Bronchial smooth muscle cell (primary cell): ENCODE data around the gene DNAJB9. TPM values are rescaled to one million over a fixed set of nuclear protein-coding genes. Genes with fewer than 3 reads are reported as not detected.

Source experiments
- total RNA-seq: library from RNA; depleted of rRNA; stranded (reverse); fragments of >200 nt; gene quantifications from 2 replicates; pipeline ENCODE4 v1.2.1, GENCODE V29; 2014

The DNAJB9 gene
- total RNA-seq, result 28.4 and 49.2 TPM in 2 replicates

DNA sequence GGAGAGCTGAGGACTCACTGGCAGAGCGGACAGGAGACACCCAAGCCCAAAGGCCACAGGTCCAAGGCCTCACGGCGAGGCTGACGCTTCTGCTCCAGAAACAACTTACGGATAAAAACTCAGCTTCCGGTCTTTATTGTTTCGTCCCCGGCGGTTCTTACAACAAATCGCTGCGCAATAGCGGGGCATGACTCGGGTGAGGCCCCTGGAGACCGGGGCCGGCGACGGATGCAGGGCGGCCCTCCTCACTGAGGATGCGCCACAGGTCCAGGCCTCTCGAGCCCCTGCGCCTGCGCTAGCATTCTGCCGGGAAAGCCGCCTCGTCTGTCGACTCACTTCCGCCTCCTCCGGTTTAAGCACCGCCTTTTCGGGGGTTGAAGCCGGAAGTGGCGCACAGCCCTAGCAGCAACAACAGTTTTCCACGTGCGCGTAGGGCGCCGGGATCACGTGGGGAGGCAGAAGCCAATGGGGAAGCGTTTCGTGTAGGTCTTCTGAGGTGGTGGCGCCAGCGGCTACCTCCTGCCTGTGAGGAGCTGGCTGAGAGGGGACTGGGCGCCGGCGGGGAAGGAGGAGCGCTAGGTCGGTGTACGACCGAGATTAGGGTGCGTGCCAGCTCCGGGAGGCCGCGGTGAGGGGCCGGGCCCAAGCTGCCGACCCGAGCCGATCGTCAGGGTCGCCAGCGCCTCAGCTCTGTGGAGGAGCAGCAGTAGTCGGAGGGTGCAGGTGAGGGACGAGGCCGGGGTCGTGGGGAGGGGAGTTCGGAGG is at the start of gene DNAJB9, which contains the start of gene THAP5:
DNAJB9 (plus strand) TSS at position 494 of the 765 bp plus-strand sequence. CDS start 1,853 bp downstream, outside the sequence.
THAP5 (minus strand) TSS at position 326 of the 765 bp plus-strand sequence; CDS start at position 189, 137 bp downstream.

DNA sequence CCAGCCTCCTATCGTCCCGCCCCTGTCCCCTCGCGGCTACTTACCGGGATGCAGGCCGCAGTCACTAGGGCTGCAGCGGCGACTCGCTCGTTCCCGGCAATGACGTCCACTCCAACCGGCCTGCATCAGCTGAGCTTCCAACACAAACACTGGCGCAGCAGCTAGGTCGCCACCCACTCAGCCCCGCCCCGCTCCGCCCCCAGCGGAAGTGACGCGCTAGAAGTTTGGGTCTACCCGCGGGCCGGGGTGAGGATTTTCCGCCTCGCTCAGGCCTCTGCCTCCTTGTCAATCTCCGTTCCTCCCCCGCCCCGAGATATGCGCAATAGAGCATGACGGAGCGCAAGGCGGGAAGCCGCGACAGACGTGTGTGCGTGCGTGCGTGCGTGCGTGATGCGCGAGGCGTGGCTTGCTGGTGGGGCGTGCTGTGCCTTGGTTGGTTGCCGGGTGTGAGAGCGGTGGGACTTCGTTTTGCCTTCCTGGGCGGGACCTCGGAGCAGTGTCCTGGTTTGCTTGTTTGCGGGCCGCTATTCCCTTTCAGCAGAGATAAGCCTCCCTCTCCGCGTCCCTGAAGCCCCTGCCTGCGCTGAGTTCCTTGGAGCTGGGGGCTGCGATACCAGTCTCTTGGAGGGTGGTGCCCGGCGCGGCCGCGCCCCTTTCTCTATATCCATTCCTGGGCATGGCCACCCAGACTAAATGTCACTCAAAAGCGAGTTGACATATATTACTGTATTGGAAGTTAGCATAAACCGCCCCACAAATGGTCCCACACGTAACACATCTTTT is 43.5 kb upstream of the DNAJB9 start, which contains the start of gene PNPLA8:
PNPLA8 (minus strand) TSS at position 151 of the 783 bp plus-strand sequence. CDS start 10,644 bp downstream, outside the sequence.

Other genes starting within 250 kb of the DNAJB9 start
- gene NRCAM, start 113.4 kb upstream of the DNAJB9 start, total RNA-seq, result 0.17 and 1.4 TPM in 2 replicates
- 25.5 and 27.1 TPM in 2 replicates for gene PNPLA8, start 43.7 kb upstream of the DNAJB9 start, total RNA-seq
- 8.1 and 19.5 TPM in 2 replicates for gene THAP5, start 168 bp upstream of the DNAJB9 start, total RNA-seq